GM12892 (cell line): Measurements from ENCODE around the gene KAZN.

Experiments used
- DNase-seq: peaks from one replicate; pipeline ENCODE4 v3.0.0; 2011; ENCODE audit not compliant: insufficient read length
- FAIRE-seq: peaks from 2 replicates; lab custom pipeline; 2011; peaks lifted over from hg19 to GRCh38; lab: Jason Lieb, UNC
- POLR2A ChIP-seq: IDR thresholded peaks from 2 replicates; pipeline ENCODE4 v1.6.1; 2011; ENCODE audit warnings: low read depth, low read length, control low read depth
- POLR2AphosphoS5 ChIP-seq: IDR thresholded peaks from 2 replicates; pipeline ENCODE4 v1.6.1; 2011; ENCODE audit warnings: low read depth, low read length, control low read depth
- TAF1 ChIP-seq: IDR thresholded peaks from 2 replicates; pipeline ENCODE4 v1.6.1; 2011; ENCODE audit warnings: low read depth, mild to moderate bottlenecking, control low read depth, low read length, borderline replicate concordance

Gene KAZN

DNA sequence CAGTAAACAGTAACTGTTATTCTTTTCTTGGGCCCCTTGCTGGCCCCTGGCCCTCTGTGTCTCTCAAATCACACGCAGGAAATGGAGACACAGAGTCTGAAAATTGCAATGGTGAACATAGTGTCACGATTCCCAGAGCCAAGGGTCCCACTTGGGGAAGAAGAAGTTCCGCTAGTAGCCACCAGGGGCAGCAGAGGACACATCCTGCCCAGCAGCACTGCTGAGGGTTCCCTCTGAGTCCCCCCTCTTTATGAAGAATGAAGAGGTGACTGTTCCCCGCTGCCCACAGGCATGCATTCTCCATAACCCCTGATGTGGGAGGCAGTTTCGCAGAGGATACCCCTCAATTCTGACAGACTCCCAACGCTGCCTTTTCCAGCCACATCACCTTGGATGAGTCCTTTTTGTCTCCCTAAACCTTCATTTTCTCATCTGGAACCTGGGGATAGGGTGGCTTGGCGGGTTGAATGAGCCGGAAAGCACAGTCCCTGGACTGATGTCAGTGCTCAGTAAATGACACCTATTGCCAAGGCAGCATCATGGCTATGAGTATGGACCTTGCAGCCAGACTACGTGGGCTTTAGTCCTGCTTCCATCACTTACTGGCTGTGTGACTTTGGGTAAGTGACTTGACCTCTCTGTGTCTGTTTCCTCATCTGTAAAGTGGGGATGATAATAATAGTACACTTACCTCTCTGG, 317.0 kb downstream of the KAZN start:
- DNase-seq (peak; percentile 45), FAIRE-seq (no peak)
- TF ChIP-seq POLR2A (no peak), TAF1 (no peak), POLR2AphosphoS5 (no peak)

DNA sequence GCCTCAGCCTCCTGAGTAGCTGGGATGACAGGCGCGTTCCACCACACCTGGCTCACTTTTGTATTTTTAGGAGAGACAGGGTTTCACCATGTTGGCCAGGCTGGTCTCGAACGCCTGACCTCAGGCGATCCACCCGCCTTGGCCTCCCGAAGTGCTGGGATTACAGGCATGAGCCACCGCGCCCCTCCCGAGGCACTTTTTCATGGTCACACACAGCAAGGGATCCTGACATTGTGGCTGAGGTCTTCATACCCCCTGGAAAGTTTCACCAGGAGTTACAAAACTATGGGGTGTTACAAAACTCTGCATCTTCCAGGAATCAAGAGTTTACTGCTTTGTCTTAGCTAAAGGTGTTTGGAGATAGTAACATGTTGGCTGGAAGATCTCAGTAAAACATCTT, 320.8 kb downstream of the KAZN start:
- TF ChIP-seq POLR2A (no peak), TAF1 (no peak), POLR2AphosphoS5 (no peak)
- DNase-seq = no peak
- FAIRE-seq = no peak

DNA sequence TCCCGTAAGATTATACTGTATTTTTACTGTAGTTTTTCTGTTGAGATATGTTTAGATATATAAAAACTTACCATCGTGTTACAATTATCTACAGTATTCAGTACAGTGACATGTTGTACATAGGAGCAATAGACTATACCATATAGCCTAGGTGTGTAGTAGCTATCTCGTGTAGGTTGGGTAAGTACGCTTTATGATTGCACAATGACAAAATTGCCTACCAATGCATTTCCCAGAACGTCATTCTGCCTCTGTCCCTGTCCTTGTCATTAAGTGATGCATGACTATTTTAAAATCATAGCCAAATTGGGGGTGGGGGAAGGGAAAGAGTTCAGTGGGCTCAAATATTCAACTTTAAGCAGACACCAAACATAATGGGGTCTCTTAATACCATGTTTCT, 321.3 kb downstream of the KAZN start:
- FAIRE-seq = no peak
- TF ChIP-seq POLR2AphosphoS5 (no peak), TAF1 (no peak), POLR2A (no peak)
- DNase-seq = no peak

DNA sequence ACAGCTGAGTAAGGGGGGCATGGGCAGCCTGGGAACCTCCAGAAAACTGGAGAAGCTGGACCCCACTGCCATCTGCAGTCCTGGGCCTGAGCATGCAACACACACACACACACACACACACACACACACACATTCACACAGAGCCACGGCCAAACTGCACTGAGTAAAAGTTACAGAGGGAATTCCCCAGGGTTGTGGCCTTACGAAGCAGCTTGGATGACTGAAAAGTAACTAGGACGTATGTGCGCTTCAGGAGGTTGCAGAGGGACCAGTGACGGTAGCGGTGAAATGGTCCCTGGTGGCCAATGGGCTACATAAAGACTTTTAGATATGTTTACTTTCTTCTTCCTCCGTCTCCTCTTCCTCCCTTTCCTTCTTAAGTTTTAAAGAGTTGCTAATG, 322.6 kb downstream of the KAZN start:
- DNase-seq (no peak), FAIRE-seq (no peak)
- TF ChIP-seq POLR2A (no peak), POLR2AphosphoS5 (no peak), TAF1 (no peak)

DNA sequence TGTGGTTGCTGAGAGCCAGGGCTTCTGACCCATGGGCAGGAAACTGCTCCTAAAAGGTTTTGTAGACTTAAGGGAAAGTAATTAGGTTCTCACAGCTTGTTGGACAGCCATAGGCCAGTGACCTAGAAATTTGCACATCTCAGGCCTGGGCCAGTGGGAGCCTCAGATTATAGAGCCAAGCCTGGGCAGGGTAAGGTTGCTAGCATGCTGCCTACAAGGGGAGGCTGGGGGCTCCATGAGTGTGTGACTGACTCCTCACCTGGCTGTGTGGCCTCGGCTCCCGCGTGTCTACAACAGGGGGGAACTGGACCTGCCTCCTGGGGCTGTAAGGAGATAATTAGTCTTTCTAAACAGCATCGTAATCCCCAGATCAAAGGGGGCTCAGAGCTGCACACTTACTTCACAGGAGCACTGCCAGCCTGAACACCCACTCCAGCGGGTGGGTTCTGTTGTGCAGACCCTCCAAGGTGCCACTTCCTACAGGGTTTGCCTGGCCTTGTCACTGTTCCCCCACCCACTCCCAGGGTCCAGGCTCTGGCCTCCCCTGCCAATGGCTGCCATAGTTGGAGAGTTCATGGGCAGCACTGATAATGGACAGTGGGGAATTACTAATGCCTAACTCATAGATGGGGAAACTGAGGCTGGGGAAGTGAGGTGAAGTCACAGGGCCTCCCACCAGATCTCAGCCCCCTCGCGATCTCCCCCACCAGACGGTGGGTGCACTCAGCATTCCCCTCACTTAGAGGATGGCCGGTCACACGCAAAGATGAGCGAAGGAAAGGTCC, 324.6 kb downstream of the KAZN start:
- DNase-seq = no peak
- FAIRE-seq = no peak
- TF ChIP-seq POLR2AphosphoS5 = no peak
- TF ChIP-seq TAF1 = no peak
- TF ChIP-seq POLR2A = no peak

DNA sequence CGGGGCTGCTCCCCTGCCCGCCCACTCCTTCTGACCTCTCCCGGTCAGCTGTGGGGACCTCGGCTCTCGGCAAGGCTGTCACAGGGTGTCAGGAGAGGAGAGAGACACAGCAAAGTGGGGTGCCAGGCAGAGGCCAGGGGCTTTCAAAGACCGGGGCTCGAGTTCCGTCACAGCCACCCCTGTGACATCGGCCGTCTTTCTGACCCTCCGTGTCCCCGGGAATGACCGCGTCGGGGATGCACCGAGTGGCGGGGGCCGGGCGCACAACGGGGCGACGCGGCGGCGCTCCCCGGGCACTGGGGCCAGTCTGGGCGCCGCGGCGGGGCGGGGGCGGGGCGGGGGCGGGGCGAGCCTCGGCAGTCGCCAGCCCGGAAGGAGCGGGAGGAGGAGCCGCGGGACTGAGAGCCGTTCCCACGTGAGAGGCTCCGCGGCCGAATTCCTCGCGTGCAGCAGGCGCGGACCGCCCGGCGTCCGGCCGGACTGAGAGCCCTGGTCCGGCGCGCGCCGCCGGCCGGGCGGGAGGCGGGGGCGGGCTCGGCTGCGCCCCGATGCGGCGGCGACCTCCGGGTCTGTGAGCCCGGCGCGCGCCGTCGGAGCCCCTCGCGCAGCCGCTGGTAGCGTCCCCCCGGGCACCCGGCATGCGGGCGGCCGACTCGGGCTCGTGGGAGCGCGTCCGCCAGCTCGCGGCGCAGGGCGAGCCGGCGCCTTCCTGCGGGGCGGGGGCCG, 325.4 kb downstream of the KAZN start:
- FAIRE-seq = no peak
- TF ChIP-seq POLR2AphosphoS5 = no peak
- no peak for TF ChIP-seq TAF1
- no peak for TF ChIP-seq POLR2A
- peak; percentile 76 for DNase-seq

DNA sequence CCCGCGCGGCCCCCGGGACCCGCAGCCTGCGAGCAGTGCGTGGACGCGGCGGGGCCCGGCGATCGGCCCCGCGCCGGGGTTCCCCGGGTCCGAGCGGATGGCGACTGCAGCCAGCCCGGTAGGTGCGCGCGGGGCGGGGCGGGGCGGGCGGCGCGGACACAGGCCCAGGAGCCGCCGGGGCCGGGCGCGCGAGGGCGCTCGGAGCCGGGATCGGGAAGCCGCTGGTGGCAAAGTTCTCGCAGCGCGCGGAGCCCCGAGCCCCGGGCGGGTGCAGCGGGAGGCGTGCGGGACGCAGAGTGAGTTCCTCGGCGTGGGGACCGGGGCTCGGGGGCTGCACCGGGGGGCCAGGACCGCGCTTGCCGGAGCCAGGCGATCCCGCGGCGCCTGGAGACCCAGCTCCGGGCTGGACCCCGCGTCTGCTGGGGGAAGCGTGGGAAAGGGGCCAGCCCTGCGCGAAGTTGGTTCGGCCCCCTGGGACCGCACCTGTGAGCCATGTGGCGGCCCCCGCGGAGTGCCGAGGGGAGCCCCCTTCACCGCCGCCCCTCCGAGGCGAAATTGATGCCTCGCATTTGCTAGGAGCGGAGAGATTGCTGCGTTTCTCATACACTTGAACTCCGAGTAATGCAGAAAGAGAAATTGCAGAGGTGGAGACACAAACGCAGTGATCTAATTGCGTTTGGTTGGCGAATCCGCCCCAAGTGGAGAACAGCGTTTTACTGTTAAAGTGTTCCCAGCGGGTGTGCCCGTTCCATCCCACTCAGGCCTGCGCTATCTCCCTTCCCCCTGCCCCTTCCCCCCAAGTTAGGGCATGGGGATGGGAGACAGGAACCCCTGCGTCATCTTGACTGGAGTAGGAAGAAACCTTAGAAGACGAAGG, 326.2 kb downstream of the KAZN start:
- no peak for FAIRE-seq
- peak; percentile 34 for DNase-seq
- TF ChIP-seq POLR2A = no peak
- TF ChIP-seq POLR2AphosphoS5 = no peak
- no peak for TF ChIP-seq TAF1

DNA sequence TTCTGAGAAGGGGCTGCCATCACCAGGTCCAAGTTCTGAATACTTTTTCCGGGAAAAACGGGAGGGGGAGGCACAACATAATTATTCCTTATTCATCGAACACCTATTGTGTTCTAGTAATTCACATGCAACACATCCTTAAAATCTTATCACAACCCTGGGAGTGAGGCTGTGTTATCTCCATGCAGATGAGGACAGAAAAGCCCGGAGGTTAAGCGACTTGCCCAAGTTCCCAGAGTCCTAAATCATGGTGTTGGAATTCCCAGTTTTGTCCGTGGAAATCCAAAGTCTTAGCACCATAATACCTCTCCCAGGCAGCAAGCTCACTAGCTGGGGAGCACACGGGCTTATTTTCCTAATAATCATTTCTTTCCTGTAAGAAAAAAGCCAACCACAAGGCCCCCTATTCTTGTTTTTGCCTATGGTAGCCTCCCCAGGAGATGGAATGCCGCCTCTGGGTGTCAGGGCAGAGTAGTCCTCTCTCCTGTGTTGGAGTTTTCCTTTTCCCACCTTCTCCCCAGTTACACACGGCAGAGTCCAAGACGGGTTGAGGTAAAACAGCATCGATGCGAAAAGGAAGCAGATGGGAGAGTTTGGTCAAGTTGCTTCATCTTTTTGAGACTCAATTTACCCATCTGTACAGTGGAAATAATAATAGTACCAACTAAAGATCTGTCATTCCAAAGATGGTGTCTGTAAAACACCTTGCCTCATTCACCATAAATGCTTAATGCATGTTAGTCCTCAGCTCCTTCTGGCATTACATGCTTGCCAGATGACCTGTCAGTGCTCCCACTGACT, 327.1 kb downstream of the KAZN start:
- no peak for TF ChIP-seq POLR2AphosphoS5
- TF ChIP-seq POLR2A = no peak
- DNase-seq (no peak), FAIRE-seq (no peak)

DNA sequence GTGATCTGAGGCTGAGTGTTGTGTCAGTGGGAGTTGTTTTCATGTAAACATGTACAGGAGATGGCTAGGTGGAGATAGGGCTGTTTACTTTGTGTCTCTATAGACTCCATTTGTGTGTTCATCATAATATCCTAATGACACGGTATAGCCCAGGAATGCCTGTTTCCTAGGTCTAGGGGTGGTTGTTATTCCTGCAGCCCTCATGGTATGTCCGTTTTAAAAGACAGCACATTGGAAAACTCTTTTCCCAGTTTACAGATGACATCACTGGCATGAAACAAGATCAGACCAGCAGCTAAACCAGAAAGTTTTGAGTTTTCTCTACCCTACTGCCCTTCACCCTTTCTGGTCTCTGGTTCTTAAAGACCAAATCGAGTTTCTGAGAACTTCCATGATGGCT, 327.7 kb downstream of the KAZN start:
- no peak for FAIRE-seq
- TF ChIP-seq POLR2AphosphoS5 = no peak
- no peak for TF ChIP-seq POLR2A
- no peak for TF ChIP-seq TAF1
- DNase-seq = no peak

DNA sequence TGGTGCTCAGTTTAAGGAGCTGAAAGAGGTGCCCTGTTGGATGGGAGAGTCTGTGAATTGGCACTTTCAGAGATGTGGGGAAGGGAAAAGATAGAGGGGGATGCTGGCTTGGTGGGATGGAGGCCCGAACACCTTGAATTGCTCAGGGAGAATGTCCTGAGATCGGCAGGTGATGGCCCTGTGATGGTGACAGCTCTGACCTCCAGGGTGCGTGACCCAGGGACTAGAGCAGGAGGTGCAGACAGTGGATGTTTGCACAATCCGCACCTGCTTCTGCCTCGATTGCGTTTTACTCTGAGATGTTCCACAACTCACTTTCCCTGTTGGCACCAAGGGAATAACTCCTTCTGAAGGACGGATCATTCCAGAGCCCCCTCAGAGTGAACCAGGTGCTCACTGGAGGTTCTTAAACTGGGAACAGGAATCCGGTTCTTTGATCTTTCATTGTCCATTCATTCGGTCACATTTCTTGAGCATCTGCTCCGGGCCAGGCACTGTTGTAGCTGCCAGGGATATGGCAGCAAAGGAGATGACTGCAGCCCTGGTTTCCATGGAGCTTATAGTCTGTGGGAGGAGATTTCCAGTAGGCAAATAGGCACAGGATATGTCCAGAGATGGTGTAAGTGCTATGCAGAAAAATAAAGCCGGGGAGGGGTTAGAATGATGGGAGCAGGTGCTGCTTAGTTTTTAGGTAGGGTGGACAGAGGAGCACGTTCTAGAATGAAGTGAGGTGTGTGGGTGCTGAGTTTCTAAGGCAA, 328.5 kb downstream of the KAZN start:
- FAIRE-seq (no peak), DNase-seq (no peak)
- TF ChIP-seq POLR2AphosphoS5 (no peak), POLR2A (no peak), TAF1 (no peak)
